Left ventricle myocardium superior (tissue), 1 donor: ENCODE measurements around the gene XAGE5. TPM values are rescaled to one million over a fixed set of nuclear protein-coding genes. Genes with fewer than 3 reads are reported as not detected.
"Not testable (repeated sequence)": the region's sequence is repeated elsewhere in the genome, so short reads cannot be mapped to it uniquely, and the experiment has no call there.

Experiments used
- ATAC-seq: fragments of 200-7000 bp; cut with Tn5 transposase; one replicate; pipeline ENCODE4 v1.9.1; 2020; ENCODE audit warnings: mild to moderate bottlenecking, moderate library complexity
- DNase-seq: peaks from one replicate; pipeline ENCODE4 v3.0.0-alpha.2; 2020
- intact Hi-C: fragments of 100-400 bp; cut with micrococcal nuclease; formaldehyde crosslinking; loops from one replicate; pipeline ENCODE4 v1.11.0; 2022
- long read RNA-seq: library from polyadenylated mRNA; unstranded; transcript quantifications from one replicate; pipeline ENCODE4 v2.0.0, GENCODE V29; 2021
- total RNA-seq: library from RNA; stranded (reverse); fragmentation: NEBNext Ultra II Directional; extraction: Animal tissue kit (Norgen Biotek cat#: 25700); gene quantifications from one replicate; pipeline ENCODE4 v1.2.1, GENCODE V29; 2021
- donor health status: DM: no; HTN: yes; CAD: no; lungs with severe emphysema.

Gene XAGE5
- not detected for total RNA-seq
- long read RNA-seq, result 0 reads

- intact Hi-C loops, result no loop called here
- no peak for DNase-seq
- ATAC-seq, result no peak
These were observed at the start of gene XAGE5 for GRCh38 chrX:52811065-52811625. Gene XAGE5 (plus strand): TSS chrX:52811287. CDS start chrX:52812567, 1,280 bp downstream.

GRCh38 chrX:52765983-52766382 lies 45.1 kb upstream of the XAGE5 start:
- DNase-seq, ATAC-seq, intact Hi-C loops: not testable (repeated sequence)

- ATAC-seq, DNase-seq, intact Hi-C loops: not testable (repeated sequence)
These were observed 37.6 kb upstream of the XAGE5 start for GRCh38 chrX:52773504-52773903.

GRCh38 chrX:52797327-52797726 lies 13.8 kb upstream of the XAGE5 start, which contains the start of gene SPANXN5:
Gene SPANXN5 (minus strand): TSS chrX:52797427. CDS start chrX:52797348, 79 bp downstream.
- ATAC-seq, DNase-seq, intact Hi-C loops: not testable (repeated sequence)

GRCh38 chrX:52804876-52805275 lies 6.2 kb upstream of the XAGE5 start:
- intact Hi-C loops, ATAC-seq, DNase-seq: not testable (repeated sequence)

- intact Hi-C loops, result no loop called here
- ATAC-seq, result no peak
- no peak for DNase-seq
These were observed 8.7 kb downstream of the XAGE5 start for GRCh38 chrX:52819788-52820187.

GRCh38 chrX:52821079-52821760 lies 10.1 kb downstream of the XAGE5 start:
- intact Hi-C loops, result no loop called here
- no peak for DNase-seq
- ATAC-seq, result no peak

- no peak for DNase-seq
- ATAC-seq, result no peak
- intact Hi-C loops, result no loop called here
These were observed 13.5 kb downstream of the XAGE5 start for GRCh38 chrX:52824608-52825007.

GRCh38 chrX:52830551-52830950 lies 19.5 kb downstream of the XAGE5 start:
- ATAC-seq, result no peak
- intact Hi-C loops, result no loop called here
- no peak for DNase-seq

GRCh38 chrX:52839137-52839536 lies 28.1 kb downstream of the XAGE5 start:
- no peak for ATAC-seq
- intact Hi-C loops, result no loop called here

GRCh38 chrX:52843619-52844018 lies 32.5 kb downstream of the XAGE5 start:
- DNase-seq, ATAC-seq, intact Hi-C loops: not testable (repeated sequence)

More at GRCh38 chrX:52839137-52839536, 28.1 kb downstream of the XAGE5 start:
- no peak for DNase-seq

- ATAC-seq, result no peak
- intact Hi-C loops, result no loop called here
- no peak for DNase-seq
These were observed 41.2 kb downstream of the XAGE5 start for GRCh38 chrX:52852110-52852860.

GRCh38 chrX:52856991-52857525 lies 46.0 kb downstream of the XAGE5 start:
- DNase-seq, intact Hi-C loops, ATAC-seq: not testable (repeated sequence)

GRCh38 chrX:52865343-52865998 lies 54.4 kb downstream of the XAGE5 start:
- intact Hi-C loops, result no loop called here
- no peak for DNase-seq
- no peak for ATAC-seq

Other genes with a start within 250 kb of the XAGE5 start
- not detected for gene SSX7, start 156.4 kb upstream of the XAGE5 start, total RNA-seq
- not detected for gene SSX2, start 104.1 kb upstream of the XAGE5 start, total RNA-seq
- gene SSX2B, start 60.0 kb upstream of the XAGE5 start, total RNA-seq, result not detected
- not detected for gene SPANXN5, start 13.9 kb upstream of the XAGE5 start, total RNA-seq
- not detected for gene XAGE3, start 56.8 kb downstream of the XAGE5 start, total RNA-seq
- gene FAM156B, start 86.0 kb downstream of the XAGE5 start, total RNA-seq, result 5.9 TPM
- gene FAM156A, start 147.2 kb downstream of the XAGE5 start, total RNA-seq, result 7.3 TPM
- gene GPR173, start 237.5 kb downstream of the XAGE5 start, total RNA-seq, result 0.50 TPM